Measurements from ENCODE around the gene ZSCAN21.
A peak's percentile ranks its signal among the peaks of the same experiment; 100 is the strongest.

The ZSCAN21 gene

DNA sequence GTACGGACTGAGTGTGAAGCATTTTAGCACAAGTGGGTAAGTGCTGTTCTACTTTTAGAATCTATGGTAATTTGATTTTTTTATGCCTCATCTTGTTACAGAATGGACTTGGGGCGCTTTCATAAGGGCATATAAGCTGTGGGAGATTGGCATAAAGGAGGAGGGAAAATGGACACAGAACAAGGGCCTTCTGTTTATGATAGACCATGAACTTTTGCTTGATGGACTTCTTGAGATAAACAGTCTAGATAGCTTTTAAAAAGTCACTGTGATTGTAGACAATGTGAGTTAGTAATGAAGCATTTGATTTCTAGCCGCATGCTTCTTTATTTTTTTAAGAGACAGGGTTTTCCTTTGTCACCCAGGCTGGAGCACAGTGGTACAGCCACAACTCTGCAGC lies 2.0 kb downstream of the ZSCAN21 start:
- H3K27me3 ChIP-seq (ENCODE audit: insufficient read depth, low read depth, severe bottlenecking) = no peaks in the 10 kb centered on the region
- no peak overlapping the region for H3K27ac ChIP-seq
- TF ChIP-seq, protein P1, sequence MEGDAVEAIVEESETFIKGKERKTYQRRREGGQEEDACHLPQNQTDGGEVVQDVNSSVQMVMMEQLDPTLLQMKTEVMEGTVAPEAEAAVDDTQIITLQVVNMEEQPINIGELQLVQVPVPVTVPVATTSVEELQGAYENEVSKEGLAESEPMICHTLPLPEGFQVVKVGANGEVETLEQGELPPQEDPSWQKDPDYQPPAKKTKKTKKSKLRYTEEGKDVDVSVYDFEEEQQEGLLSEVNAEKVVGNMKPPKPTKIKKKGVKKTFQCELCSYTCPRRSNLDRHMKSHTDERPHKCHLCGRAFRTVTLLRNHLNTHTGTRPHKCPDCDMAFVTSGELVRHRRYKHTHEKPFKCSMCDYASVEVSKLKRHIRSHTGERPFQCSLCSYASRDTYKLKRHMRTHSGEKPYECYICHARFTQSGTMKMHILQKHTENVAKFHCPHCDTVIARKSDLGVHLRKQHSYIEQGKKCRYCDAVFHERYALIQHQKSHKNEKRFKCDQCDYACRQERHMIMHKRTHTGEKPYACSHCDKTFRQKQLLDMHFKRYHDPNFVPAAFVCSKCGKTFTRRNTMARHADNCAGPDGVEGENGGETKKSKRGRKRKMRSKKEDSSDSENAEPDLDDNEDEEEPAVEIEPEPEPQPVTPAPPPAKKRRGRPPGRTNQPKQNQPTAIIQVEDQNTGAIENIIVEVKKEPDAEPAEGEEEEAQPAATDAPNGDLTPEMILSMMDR (IDR thresholded peaks at IDR 0.05; ENCODE audit: low read depth, low read length) = no peak
- no peak for DNase-seq
- H3K9me3 ChIP-seq (ENCODE audit: severe bottlenecking) = no peaks in the 10 kb centered on the region
- H3K4me3 ChIP-seq (ENCODE audit: low read depth, low read length) = no peak overlapping the region
- no peaks in the 10 kb centered on the region; the same call in none of the 2 replicates for H3K36me3 ChIP-seq

DNA sequence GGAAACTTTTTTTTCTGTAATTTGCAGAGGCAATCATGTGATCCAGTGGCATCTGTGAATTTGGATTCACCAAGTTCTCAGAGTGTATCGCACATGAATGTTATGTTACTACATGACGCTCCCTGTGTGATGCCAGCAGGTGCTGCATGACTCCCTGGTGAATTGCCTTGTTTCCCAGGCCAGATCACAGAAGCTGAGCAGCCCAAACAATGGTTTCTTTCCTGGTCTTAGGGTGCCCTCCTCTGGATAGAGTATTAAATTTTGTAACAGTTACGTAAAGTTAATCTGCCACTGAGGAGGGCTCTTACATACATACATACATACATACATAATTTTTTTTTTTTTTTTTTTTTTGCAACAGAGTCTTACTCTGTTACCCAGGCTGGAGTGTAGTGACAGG lies 3.6 kb downstream of the ZSCAN21 start:
- peaks cover 15% of the 10 kb centered on the region for H3K36me3 ChIP-seq
- H3K27me3 ChIP-seq (ENCODE audit: insufficient read depth, low read depth, severe bottlenecking) = no peaks in the 10 kb centered on the region
- DNase-seq = peak; percentile 40
- H3K9me3 ChIP-seq (ENCODE audit: severe bottlenecking) = no peaks in the 10 kb centered on the region
- no peak overlapping the region for H3K4me3 ChIP-seq (ENCODE audit: low read depth, low read length)
- no peak overlapping the region for H3K27ac ChIP-seq
- TF ChIP-seq, protein P1 (IDR thresholded peaks at IDR 0.05; ENCODE audit: low read depth, low read length) = no peak

GRCh38 chr7:100057006-100057405 lies 7.4 kb downstream of the ZSCAN21 start:
- Histone ChIP-seq H3K4me3 (ENCODE audit: low read depth, low read length) (no peak overlapping the region), H3K36me3 (peaks cover 41% of the 10 kb centered on the region)

GRCh38 chr7:100059251-100059739 lies 9.7 kb downstream of the ZSCAN21 start:
- TF ChIP-seq, protein P1 (IDR thresholded peaks at IDR 0.05; ENCODE audit: low read depth, low read length) = no peak
- no peaks in the 10 kb centered on the region for H3K9me3 ChIP-seq (ENCODE audit: severe bottlenecking)
- H3K27ac ChIP-seq = no peak overlapping the region
- no peak overlapping the region for H3K4me3 ChIP-seq (ENCODE audit: low read depth, low read length)
- no peak for DNase-seq
- H3K27me3 ChIP-seq (ENCODE audit: insufficient read depth, low read depth, severe bottlenecking) = no peaks in the 10 kb centered on the region
- H3K36me3 ChIP-seq = peaks cover 47% of the 10 kb centered on the region

More at GRCh38 chr7:100057006-100057405, 7.4 kb downstream of the ZSCAN21 start:
- TF ChIP-seq, protein P1 (IDR thresholded peaks at IDR 0.05; ENCODE audit: low read depth, low read length) = no peak
- no peak for DNase-seq
- no peaks in the 10 kb centered on the region for H3K9me3 ChIP-seq (ENCODE audit: severe bottlenecking)
- H3K27me3 ChIP-seq (ENCODE audit: insufficient read depth, low read depth, severe bottlenecking) = no peaks in the 10 kb centered on the region
- no peak overlapping the region for H3K27ac ChIP-seq

DNA sequence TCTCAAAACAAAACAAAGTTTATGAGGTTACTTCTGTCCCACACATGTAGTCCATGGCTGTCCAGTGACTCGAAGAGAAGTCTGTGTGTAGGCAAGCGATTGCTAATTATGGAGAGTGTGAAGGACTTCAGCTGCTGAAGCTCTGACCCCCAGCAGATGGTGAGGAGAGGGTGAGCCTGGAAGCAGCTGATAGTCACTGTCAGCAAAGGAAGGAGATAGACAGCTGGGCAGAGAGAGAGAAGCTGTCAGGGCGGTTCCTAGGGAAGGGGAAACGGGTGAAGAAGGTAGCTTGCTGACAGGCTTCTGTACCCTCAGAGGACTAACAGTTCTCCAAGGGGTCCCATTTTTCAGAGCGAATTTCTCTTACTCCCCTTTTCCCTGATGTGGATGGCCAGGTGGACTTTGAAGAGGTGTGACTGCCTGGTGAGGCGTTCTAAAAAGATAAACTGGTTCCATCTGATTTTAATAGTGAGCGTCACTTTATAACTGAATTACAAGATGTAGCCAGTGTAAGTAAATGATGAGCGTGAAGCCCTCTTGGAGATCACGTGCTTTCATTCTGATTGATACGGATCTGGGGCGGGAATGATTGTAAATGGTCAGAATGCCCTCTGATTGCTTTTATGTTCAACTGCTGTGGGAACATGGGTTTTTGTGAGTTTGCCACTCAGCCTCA lies 12.1 kb downstream of the ZSCAN21 start:
- TF ChIP-seq, protein P1 (IDR thresholded peaks at IDR 0.05; ENCODE audit: low read depth, low read length) = no peak
- no peaks in the 10 kb centered on the region for H3K9me3 ChIP-seq (ENCODE audit: severe bottlenecking)
- H3K36me3 ChIP-seq = peaks cover 64% of the 10 kb centered on the region
- H3K4me3 ChIP-seq (ENCODE audit: low read depth, low read length) = no peak overlapping the region
- H3K27ac ChIP-seq = no peak overlapping the region
- DNase-seq = no peak
- H3K27me3 ChIP-seq (ENCODE audit: insufficient read depth, low read depth, severe bottlenecking) = no peaks in the 10 kb centered on the region

DNA sequence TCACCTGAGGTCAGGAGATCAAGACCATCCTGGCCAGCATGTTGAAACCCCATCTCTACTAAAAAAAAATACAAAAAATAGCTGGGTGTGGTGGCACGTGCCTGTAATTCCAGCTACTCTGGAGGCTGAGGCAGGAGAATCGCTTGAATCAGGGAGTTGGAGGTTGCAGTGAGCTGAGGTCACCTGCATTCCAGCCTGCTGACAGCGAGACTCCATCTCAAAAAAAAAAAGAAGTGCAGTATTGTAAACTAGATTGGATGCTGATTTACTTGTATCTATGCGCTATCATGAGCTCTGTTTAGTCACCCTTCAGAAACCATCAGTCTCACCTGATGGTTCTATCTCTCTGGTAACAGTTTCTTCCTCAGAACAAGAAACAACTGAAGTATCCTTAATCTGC lies 13.8 kb downstream of the ZSCAN21 start:
- Histone ChIP-seq H3K27ac (no peak overlapping the region), H3K4me3 (ENCODE audit: low read depth, low read length) (no peak overlapping the region), H3K27me3 (ENCODE audit: insufficient read depth, low read depth, severe bottlenecking) (no peaks in the 10 kb centered on the region), H3K36me3 (peaks cover 61% of the 10 kb centered on the region), H3K9me3 (ENCODE audit: severe bottlenecking) (no peaks in the 10 kb centered on the region)
- TF ChIP-seq, protein P1 (IDR thresholded peaks at IDR 0.05; ENCODE audit: low read depth, low read length) = no peak
- DNase-seq = no peak
